ENCODE data around the gene HSD17B14.

DNA sequence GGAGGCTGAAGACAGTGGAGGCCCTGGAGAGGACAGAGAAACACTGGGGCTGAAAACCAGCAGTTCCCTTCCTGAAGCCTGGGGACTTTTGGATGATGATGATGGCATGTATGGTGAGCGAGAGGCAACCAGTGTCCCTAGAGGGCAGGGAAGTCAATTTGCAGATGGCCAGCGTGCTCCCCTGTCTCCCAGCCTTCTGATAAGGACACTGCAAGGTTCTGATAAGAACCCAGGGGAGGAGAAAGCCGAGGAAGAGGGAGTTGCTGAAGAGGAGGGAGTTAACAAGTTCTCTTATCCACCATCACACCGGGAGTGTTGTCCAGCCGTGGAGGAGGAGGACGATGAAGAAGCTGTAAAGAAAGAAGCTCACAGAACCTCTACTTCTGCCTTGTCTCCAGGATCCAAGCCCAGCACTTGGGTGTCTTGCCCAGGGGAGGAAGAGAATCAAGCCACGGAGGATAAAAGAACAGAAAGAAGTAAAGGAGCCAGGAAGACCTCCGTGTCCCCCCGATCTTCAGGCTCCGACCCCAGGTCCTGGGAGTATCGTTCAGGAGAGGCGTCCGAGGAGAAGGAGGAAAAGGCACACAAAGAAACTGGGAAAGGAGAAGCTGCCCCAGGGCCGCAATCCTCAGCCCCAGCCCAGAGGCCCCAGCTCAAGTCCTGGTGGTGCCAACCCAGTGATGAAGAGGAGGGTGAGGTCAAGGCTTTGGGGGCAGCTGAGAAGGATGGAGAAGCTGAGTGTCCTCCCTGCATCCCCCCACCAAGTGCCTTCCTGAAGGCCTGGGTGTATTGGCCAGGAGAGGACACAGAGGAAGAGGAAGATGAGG, 37.4 kb upstream of the HSD17B14 start:
- TF ChIP-seq, protein P1, sequence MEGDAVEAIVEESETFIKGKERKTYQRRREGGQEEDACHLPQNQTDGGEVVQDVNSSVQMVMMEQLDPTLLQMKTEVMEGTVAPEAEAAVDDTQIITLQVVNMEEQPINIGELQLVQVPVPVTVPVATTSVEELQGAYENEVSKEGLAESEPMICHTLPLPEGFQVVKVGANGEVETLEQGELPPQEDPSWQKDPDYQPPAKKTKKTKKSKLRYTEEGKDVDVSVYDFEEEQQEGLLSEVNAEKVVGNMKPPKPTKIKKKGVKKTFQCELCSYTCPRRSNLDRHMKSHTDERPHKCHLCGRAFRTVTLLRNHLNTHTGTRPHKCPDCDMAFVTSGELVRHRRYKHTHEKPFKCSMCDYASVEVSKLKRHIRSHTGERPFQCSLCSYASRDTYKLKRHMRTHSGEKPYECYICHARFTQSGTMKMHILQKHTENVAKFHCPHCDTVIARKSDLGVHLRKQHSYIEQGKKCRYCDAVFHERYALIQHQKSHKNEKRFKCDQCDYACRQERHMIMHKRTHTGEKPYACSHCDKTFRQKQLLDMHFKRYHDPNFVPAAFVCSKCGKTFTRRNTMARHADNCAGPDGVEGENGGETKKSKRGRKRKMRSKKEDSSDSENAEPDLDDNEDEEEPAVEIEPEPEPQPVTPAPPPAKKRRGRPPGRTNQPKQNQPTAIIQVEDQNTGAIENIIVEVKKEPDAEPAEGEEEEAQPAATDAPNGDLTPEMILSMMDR (IDR thresholded peaks at IDR 0.05), result peak in 1 of 5 experiments; percentile 7
- TF ChIP-seq POLR2A (IDR thresholded peaks at IDR 0.05), result no peak

All from transverse colon (tissue), 3 donors.